ENCODE results near the gene SERP2.
"Not testable (repeated sequence)": the region's sequence is repeated elsewhere in the genome, so short reads cannot be mapped to it uniquely, and the experiment has no call there.

Gene SERP2

DNA sequence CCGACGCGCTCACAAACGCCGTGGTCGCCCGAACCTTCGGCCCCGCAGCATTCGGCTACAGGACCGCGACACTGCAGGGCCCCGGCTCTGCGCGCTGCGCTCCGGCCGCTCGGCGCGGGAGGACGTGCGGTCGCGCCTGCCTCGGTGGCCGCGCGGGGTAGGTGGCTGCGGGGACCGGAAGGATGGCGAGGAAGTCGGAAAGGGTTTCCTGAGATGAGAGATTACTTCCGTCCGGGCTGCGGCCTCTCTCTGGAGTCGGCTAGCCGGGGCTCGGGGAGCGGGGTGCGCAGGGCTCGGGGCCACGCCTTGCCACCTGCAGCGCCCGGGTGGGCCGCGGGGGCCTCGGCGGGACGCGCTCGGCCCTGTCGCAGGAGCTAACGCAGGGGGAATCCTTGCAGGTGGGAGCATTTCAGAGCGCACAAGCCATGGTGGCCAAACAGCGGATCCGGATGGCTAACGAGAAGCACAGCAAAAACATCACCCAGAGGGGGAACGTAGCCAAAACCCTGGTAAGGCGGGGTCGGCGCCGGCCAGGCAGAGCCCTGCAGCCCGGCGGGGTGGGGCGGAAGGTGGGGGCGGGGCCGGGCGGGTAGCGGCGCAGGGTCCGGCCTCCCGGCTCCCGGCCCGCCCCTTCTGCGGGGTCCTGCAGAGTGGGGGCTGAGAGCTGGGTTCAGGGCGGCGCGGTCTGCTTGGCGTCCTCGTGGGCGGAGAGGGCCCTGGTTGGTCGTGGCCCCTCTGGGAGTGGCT lies at the start of gene SERP2:
TSS of gene SERP2 (plus strand) at position 224 of the 747 bp plus-strand sequence. CDS start at position 426, 202 bp downstream.
- peak; percentile 55 for DNase-seq (ENCODE audit: low spot score)

DNA sequence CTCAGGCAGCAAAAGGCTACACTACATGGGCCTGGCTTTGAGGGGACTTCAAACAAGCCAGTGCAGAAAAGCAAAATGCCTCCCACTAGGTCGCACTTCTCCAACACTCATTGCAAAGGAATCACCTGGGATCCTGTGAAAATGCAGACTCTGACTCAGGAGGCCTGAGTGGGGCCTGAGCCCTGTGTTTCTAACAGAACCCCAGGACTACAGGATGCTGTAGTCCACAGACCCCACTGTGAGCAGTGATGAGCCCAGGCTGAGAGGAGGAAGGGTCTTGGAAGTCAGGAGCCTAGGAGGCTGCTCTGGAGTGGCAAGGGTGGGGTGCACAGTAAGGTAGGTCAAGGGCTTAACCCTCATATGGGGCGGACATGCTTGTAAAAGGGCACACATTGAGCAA lies 46.7 kb upstream of the SERP2 start:
- DNase-seq (ENCODE audit: low spot score) = no peak

DNA sequence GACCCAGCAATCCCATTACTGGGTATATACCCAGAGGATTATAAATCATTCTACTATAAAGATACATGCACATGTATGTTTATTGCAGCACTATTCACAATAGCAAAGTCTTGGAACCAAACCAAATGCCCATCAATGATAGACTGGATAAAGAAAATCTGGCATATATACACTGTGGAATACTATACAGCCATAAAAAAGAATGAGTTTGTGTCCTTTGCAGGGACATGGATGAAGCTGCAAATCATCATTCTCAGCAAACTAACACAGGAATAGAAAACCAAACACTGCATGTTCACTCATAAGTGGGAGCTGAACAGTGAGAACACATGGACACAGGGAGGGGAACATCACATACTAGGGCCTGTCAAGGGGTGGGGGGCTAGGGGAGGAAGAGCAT lies 44.6 kb upstream of the SERP2 start:
- not testable (repeated sequence) for DNase-seq (ENCODE audit: low spot score)

DNA sequence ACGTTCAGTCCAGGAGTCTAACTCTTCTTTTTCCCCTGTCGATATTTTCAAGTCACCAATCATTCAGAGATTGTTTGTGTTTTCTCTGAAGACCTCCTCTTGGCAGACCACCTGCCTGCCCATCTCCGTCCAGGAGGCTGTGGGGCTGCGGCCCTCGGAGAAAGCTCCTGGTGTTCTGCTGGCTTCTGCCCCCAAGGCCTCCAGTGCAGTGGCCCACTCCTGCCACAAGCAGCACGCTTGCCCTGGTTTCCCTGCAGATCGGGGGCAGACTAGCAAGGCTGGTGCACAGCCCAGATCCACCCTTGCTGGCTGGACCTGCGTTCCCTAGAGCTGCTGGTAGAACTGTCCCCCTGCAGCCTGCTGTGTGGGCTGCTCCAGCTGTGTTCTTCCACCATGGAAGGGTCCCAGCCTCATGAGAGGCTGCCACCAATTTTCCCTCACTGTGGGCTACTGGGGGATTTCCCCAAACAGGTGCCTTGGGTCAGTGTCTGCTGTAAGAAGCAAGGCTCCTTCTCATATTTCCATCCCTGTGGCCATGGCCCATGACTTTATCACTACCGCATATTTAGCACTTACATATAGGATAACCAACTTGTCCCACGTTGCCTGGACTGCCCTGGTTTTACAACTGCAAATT lies 43.6 kb upstream of the SERP2 start:
- no peak for DNase-seq (ENCODE audit: low spot score)

DNA sequence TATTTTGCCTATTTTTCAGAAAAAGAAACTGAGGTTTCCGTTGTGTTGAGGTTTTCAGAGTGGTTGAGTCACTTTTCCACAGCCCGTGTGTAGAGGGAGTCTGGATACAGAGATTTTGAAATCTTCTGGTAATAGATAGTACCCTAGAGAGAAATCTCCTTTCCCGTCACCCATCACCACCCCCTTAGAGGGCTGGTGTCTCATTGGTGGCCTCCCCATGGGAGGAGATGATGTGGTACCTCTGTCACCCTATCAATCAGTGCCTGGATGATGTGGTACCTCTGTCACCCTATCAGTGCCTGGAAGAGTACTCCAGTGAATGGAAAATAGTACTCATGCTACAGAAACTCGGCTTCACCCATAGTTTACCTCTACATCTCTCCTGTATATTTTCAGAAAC lies 42.2 kb upstream of the SERP2 start:
- DNase-seq (ENCODE audit: low spot score) = no peak

DNA sequence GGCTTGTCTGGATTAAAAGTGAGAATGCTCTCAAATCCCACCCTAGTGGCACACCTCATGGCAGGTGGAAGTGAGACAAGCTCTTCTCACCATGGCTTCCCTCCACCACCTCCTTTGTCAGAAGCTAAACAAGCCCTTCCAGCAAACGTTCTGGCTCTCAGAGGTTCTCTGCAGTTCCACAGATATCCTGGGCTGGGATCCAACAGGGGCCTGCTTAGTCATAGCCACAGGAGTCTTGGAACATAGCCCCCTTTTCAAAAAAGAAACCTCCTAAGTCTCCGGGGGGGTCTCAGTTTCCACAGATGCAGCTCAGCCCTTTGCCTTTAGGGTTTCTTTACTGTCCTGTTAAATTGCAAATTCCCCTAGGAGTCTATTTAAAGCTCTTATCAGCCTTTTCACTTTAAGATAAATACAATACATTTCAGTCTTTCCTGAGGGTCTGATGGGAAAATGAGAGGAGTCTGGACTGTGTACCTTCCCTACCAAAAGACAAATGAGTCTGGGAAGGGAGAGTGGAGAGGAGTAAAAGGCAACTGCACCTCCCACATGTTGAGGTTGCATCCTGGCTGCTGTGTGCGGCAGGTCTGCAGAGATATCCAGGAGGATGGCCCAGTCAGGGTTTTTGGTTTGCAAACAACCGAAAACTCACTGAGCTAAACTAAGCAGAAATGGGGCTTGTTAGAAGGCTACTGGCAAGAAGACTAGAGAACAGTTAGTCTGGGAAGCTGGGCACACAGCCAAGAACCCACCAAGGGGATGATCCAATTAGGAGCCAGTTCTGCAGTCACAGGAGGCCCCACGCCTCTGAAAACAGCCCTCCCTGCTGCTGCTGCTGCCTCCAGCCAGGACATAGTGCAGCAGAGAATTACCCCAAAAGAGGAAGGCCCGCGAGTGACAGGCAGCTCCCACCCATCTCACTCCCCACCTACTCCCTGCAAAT lies 41.4 kb upstream of the SERP2 start:
- DNase-seq (ENCODE audit: low spot score) = peak; percentile 30

DNA sequence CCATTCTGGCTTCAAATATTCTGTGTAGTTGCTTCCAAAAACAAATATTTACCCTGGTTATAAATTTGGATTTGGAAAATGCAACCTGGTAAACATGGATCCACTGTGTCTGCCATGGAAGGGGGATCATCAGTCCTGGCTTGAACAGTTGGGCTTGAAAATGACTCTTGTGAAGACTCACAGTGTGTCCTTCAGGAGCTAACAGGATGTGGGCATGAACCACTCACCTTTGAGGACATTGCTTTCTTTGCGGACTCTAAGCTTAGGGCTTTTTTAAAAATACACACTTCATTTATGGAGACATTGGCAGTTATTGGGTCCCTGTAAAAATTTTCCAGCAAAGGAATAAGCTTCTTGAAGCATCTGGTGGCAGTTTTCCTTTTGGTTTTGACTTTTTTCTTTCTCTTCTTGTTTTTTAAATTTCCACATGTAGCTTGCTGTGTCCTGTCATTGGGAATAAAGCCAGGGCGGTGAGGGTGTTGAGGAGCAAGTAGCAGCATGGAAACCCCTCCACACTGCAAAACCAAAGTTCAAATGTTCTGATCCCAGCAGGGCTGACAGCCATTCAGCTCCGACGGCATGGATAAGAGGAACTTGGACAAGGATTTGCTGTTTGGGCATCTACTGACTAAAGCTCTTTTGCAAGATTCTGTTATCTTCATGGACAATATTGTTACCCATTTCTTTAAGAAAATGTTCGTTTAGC lies 39.5 kb upstream of the SERP2 start:
- DNase-seq (ENCODE audit: low spot score) = no peak

DNA sequence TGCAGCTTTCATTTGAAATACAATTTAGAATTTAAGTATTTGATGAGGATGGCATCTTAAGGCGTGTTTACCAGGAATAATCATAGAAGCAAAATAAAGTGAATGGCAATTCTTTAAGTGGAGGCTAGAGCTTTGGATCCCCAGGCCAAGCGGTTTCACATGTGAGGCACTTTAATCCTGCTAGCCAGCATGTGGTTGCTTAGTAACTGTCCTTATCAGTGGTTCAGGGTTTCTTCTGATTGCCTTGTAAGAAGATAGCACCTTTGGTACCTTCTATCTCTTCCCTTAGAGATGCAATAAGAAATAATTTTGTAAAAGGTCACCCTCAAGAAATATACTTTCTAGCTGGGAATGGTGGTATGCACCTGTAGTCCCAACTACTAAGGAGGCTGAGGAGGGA lies 38.9 kb upstream of the SERP2 start:
- DNase-seq (ENCODE audit: low spot score) = no peak

DNA sequence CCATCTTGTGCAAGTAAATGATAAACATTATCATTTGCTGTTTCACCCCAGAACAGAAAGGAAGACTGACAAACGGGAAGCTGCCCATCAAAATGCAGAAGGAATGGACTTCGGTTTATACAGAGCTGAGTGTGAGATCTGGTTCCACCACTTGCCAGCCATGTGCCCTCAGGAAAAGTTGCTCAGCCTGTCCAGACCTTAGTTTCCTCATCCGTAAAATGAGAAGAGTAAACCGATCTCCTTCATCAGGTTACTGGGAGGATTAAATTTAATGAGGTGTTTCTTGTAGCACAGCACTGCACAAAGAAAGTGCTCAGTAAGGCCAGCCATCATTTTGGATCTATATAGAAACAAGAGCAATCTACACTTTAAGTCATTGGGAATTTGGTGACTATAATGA lies 36.7 kb upstream of the SERP2 start:
- no peak for DNase-seq (ENCODE audit: low spot score)

DNA sequence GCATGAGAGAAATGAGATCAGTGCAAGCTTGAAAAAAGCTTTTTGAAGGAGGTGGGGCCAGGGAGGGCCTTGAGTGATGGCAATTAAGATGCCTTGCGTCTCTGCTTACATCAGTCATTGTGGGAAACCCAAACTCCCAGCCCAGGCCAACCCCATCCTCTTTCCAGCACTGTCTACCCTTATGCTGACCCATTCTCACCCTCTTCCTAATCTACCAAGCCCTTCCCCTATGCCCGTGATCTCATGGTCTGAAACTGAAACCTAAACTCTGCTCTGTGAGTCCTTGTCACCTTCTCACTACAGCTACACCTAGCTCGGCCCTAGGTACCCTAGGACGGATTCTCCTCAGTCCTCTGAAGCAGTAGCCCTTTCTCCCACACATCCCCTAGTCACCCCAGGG lies 36.0 kb upstream of the SERP2 start:
- DNase-seq (ENCODE audit: low spot score) = no peak

DNA sequence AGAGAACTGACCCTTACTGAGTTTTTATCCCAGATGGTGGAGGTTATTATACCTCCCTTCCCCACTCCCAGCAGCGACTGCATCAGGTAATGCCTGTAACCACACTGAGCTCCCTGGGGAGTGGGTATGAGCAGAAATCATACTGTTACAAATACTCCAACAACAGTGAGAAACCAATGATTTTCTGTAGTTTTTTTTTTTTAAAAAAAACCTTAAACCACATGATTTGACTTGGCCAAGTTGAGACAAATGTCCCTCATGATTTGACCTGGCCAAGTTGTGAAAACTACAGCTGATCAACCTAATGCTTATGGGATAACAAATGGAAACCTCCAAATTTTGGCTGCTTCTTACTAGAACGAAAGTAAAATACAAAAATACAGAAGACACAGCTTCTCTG lies 33.1 kb upstream of the SERP2 start:
- no peak for DNase-seq (ENCODE audit: low spot score)

DNA sequence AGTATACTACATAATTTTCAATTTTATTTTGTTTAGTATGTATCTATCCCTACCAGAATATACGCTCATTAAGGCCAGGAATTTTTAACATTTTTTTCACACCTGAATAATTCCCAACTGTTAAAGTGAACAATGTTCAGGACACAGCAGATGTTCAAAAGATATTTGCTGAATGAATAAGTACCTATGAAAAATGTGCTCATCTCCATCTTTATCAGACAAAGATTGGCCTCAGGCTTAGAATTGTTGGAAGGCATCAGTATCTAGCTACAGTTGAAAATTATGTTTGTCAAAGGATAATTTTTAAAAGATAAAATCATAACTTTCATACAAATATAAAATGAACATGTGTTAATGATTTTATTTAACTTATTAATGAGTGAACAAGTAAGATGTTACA lies 30.9 kb upstream of the SERP2 start:
- DNase-seq (ENCODE audit: low spot score) = no peak

DNA sequence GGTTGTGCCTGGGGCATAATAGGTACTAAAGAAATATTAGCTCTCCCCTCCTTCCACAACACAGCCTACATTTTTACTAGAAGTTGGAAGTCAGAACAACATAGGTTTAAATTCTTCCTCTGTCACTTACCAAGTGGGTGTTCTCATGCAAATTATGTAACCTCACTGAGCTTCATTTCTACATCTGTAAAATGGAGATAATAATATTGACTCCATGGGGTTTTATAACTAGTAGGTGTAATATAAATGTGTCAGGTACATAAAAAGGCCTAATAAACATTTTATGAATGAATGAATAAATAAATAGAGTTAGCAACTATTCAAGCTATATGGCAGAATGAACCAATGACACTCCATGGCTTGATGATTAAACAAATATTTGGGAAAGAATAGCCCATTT lies 27.1 kb upstream of the SERP2 start:
- DNase-seq (ENCODE audit: low spot score) = no peak

DNA sequence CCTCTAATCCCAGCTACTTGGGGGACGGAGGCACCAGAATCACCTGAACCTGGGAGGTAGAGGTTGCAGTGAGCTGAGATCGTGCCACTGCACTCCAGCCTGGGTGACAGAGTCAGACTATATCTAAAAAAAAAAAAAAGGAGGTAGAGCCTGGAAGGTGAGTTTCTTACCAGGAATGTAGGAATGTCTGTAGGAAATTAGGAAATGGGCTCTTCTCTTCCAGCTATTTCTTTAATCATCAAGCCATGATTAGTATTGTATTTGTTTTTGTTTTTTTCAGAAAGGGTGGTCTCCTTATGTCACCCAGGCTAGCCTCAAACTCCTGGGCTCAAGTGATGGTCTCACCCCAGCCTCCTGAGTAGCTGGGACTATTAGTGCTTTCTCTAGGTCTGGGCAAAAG lies 26.3 kb upstream of the SERP2 start:
- DNase-seq (ENCODE audit: low spot score) = no peak

DNA sequence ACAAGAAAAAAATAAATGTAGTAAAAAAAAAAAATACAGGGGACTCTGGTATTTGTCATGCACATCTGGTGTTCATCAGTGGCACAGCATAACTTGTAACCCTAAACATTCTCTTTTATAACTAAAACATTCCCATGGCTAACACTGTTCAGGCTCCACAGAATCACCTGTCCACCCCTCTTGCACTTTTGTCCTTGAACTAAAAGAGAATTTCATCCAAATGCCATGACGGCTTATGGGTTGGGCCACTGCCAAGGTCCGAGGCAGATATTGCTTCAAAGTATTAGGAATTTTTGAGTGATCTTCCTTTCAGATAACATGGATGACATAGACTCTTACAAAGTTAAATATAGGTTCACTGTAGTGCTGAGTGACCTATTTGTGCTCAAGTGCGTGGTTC lies 25.7 kb upstream of the SERP2 start:
- DNase-seq (ENCODE audit: low spot score) = no peak

DNA sequence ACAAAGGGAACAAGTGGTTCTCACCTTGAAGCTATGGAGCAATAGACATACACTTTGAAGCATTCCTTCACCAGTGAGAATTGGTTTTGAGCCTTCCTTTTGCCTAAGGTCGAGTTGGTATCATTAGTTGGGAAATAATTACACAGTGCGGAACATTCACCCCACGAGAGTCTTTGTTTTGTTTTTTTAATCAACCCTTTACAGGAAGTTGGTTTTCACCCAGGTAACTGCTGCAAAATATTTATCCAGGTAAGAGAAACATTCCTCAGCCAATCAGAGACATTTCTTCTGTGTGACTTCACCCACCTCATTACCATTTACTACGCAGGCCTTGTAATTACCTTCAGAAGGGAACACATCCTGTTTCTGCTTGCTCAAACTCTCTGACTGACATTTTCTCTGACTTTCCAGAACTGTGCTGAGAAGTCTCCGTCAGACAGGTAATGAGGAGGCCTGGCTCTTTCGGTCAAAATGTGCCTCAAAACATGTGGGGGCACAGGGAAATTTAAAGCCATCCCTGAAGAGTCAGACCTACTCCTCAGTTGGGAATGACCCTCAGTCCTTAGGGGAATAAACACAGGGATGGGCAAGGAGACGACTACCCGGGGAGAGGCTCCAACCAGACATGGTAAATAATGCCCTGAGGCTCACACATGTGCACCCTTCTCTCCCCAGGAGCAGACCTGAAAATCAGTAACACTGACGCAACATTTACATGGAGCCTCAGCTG lies 22.7 kb upstream of the SERP2 start:
- no peak for DNase-seq (ENCODE audit: low spot score)

DNA sequence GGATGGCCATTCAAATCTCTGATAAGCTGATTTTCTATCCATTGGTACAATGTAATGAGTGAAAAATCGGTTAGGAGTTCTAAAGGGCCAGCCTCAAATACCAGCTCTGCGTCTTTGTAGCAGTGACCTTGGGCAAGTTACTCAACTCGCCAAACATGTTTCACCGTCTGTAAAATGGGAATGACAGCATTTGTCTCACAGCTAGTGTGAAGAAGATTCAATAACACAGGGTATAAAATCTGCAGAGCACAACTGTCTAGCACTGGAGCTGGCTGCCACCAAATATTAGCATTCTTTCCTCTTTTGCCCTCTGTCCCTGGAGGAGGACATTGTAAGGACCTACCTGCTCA lies 22.1 kb upstream of the SERP2 start:
- DNase-seq (ENCODE audit: low spot score) = no peak

DNA sequence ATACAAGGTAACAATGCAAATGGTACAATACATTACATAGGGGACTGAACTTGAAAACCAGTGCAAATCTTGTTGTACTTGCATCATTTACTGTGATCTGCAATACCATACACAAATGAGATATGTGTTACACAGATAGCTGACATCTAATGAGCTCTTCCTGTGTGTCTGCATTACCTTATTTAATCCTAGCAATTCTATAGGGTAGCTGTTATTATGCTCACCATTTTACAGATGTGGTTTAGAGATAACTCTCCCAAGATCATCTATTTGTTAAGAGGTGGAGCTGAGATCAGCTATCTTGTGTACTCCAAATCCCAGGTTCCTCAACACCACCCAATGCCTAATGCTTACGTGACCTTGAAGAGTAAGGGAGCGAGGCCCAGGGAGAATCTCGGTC lies 21.4 kb upstream of the SERP2 start:
- no peak for DNase-seq (ENCODE audit: low spot score)

DNA sequence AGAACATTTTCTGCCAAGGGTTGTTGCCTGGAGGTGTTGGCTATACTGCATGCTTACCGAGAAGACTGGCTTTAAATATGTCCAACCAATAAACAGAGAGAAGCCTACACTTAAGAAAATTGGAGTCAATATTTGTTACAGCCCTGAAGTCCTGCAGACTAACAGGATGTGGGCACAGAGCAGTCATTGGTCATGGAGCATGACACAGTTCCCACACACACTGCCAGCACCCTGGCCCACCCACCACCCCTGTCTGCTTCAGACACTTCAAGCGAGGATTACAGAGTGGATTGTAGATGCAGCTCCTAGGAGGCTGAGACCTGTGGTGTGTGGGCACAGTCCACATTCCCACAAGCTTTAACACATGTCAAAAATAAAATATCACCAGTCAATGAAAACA lies 21.0 kb upstream of the SERP2 start:
- DNase-seq (ENCODE audit: low spot score) = no peak

DNA sequence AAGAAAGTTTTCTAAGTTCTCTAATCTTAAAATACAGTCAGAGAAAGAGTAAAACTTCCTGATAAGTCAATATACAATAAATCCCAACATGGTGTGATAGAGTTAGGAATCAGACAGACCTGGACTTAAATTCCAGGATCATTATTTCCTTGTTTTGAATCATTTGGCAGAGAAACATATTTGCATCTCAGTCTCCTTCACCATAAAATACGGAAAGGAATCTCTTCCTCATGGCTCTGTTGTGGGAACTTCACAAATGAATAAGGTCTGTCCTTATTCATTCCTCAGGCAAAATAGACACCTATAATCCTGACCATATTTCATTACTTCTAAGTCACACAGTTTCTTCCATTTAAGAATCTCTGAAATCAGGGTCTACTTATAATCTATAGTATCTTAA lies 19.3 kb upstream of the SERP2 start:
- no peak for DNase-seq (ENCODE audit: low spot score)

DNA sequence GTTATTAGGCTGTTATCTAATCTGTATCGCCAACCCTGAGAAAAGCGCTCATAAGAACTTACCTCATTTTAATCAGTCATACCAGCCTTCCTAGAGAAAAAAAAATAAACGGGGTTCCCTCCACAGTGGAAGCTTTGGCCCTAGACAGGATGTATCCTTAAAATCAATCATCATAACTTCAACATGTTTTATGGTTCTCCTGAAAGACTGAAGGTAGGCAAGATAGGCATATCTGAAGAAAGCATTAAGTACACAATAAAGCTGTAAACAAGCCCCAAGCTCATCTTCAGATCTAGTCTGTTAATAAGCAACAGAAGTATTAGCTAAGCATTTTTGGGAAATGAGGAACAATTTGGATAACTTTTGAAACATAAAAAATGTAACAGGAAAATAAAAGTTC lies 18.7 kb upstream of the SERP2 start:
- DNase-seq (ENCODE audit: low spot score) = no peak

DNA sequence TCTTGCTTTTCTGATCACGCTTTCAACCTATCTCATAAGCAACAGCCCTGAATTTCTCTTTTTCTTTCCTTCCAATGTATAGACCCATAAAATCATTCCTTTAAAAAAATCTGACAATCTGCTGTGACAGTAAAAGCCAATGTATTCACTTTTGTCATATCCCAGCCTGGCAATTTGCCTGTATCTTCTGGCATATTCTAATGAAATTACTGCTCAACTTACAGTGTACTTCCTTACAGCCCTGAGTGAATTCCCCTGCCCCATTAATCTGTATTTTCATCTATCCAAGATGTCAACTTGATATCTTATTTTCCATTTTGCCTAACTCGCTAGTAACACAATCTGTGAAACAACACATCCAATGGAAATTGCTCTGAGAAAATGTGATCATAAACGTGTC lies 18.0 kb upstream of the SERP2 start:
- no peak for DNase-seq (ENCODE audit: low spot score)

All from cerebellar cortex (tissue), 1 donor.